HG02970 (cell line): Measurements from ENCODE around the gene LZTS3.

Source experiments
- ATAC-seq: cut with Tn5 transposase; IDR thresholded peaks from one replicate; pipeline ENCODE4 v1.9.1; 2021; ENCODE audit warnings: mild to moderate bottlenecking, moderate library complexity, moderate number of reproducible peaks; ENCODE audit not compliant: unreplicated experiment, low FRiP score

Gene LZTS3

DNA sequence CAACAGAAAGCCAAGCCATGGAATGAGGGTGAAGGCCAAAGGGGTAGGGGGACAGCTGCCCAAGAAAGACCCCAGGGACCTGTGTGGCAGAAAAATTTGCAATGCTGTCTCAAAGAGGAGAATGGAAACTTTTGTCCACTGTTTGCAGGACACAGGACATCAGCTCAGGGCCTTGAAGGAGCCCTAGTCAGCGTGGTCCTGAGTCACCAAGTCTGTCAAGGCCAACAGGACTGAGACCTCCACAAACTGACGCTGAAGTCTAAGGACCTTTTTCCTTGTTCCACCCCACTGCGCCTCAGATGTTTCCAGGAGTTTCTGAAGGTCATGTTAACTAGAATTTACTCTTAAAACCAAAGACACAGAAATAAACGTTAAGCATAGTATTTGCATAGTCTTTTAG, 57.0 kb downstream of the LZTS3 start:
- no peak for ATAC-seq

DNA sequence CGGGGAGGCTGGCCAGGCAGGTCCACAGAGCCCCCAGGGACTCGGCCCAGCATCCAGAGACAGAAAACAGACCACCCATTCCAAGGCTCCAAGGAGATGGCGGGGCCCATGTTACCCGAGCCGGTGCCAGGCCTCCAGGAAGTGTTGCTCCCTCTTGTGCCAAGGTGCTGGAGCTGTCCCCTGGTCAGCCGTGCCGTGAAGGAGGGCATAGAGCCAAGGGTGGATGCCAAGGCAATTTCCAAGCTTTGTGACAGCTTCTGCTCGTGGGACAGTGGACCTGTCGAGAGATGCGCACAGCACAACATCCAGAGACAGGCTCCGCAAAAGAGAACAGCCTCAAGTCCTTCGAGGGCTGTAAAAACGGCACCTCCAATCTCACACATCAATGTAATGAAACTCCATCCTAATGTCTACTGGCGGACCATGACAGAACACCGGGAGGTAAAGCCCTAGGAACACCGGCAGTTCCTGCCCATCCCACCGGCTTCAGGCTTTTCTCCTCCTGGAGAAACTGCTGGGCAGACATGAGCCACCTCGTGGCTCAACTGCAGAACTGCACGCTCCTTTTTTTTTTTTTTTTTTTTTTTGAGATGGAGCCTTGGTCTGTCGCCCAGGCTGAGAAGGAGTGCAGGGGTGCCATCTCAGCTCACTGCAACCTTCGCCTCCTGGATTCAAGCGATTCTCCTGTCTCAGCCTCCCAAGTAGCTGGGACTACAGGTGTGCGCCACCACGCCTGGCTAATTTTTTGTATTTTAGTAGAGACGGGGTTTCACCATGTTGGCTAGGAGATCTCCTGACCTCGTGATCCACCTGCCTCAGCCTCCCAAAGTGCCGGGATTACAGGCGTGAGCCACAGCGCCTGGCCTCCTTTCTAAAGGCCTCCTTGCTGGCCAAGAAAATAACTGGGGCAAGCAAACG, 57.9 kb downstream of the LZTS3 start:
- no peak for ATAC-seq
